Neural progenitor cell (in vitro differentiated cells): ENCODE data around the gene MSI1.

Experiments
- EZH2 ChIP-seq: fragments of 200-600 bp; sonication (generic); IDR thresholded peaks from 2 replicates; pipeline ENCODE4 v1.6.1; 2017; ENCODE audit warnings: antibody characterized with exemption, mild to moderate bottlenecking, moderate library complexity
- EZH2phosphoT487 ChIP-seq: fragments of 200-600 bp; sonication (generic); IDR thresholded peaks from 2 replicates; pipeline ENCODE4 v1.6.1; 2017; ENCODE audit warnings: antibody characterized with exemption
- TF ChIP-seq, protein P1 (sequence below): fragments of 200-600 bp; sonication (generic); IDR thresholded peaks from 2 replicates; pipeline ENCODE4 v1.5.1; 2017; ENCODE audit warnings: antibody characterized with exemption, mild to moderate bottlenecking

DNA sequence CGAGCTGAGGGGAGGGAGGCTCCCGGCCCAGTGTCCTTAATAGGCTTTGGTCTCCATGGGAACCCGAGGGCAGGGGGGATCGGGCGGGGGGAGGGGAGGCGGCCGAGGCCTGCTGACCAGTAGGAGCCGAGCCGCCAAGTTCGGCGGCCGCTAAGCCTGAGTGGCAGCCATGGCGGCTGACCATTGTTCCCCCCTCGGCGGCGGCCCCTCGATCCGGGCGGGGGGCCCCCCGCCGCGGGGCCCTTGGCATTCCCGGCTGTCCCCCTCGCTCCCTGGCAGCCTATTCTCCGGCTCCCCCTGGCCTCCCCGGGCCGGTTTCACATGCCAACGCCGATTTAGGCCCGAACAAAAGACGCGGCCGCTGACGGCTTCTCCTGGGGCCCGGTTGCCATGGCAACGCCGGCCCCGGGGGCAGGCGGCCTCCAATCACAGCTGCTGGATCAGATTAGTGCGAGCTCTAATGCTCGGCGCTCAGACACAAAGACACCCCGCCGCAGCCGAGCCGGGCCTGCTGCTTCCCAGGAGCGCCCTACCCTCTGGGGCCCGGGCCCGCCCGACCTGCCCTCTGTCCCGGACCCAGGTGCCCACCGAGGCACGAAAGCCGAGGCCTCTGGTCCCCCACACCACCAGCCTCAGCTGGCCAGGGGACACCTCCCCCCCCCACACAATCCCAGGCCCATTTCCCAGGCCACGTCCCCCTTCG, 7.3 kb downstream of the MSI1 start:
- no peak for TF ChIP-seq EZH2
- TF ChIP-seq, protein P1, sequence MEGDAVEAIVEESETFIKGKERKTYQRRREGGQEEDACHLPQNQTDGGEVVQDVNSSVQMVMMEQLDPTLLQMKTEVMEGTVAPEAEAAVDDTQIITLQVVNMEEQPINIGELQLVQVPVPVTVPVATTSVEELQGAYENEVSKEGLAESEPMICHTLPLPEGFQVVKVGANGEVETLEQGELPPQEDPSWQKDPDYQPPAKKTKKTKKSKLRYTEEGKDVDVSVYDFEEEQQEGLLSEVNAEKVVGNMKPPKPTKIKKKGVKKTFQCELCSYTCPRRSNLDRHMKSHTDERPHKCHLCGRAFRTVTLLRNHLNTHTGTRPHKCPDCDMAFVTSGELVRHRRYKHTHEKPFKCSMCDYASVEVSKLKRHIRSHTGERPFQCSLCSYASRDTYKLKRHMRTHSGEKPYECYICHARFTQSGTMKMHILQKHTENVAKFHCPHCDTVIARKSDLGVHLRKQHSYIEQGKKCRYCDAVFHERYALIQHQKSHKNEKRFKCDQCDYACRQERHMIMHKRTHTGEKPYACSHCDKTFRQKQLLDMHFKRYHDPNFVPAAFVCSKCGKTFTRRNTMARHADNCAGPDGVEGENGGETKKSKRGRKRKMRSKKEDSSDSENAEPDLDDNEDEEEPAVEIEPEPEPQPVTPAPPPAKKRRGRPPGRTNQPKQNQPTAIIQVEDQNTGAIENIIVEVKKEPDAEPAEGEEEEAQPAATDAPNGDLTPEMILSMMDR, result no peak
- no peak for TF ChIP-seq EZH2phosphoT487
